NT2/D1 (cell line): ENCODE data around the gene ANAPC16.

ENCODE experiments used
- YY1 ChIP-seq: IDR thresholded peaks from 2 replicates; pipeline ENCODE4 v1.6.1; 2011; ENCODE audit not compliant: insufficient read length, insufficient read depth
- ZNF274 ChIP-seq: IDR thresholded peaks from 2 replicates; pipeline ENCODE4 v1.6.1; 2011; ENCODE audit warnings: mild to moderate bottlenecking, low read depth, low read length

DNA sequence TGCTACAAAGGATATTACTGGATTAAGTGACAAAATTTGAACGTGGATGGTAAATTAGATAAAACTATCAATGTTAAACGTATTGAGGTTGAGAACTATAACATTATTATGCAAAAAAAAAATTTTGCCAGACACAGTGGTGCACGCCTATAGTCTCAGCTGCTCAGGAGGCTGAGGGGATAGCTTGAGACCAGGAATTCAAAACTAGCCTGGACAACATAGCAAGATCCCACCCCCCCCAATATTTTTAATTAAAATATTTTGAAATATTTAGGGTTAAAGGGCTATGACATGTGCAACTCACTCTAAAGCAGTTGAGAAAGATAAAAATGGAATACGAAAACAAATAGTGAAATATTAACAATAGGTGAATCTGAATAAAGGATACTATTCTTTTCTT is 45.1 kb upstream of the ANAPC16 start:
- TF ChIP-seq YY1 (no peak), ZNF274 (no peak)
